Transverse colon (tissue), 4 donors: ENCODE measurements around the gene NUDT8.

Experiments
- CTCF ChIP-seq, 5 experiments: fragments of 200-600 bp in 3 of 5; fragments of 450-650 bp in 2 of 5; sonication (generic) in 3 of 5; IDR thresholded peaks; 1 replicate in 2 of 5; 2 replicates in 3 of 5; pipeline ENCODE4 v1.5.1; 2016 to 2017; ENCODE audit warnings: antibody characterized with exemption in 5 of 5, inconsistent platforms in 3 of 5, mild to moderate bottlenecking in 2 of 5, moderate library complexity in 1 of 5
- EP300 ChIP-seq: sonication (generic); formaldehyde crosslinking; IDR thresholded peaks from one replicate; pipeline ENCODE4 v1.6.1; 2017; ENCODE audit warnings: antibody characterized with exemption, low read depth
- POLR2A ChIP-seq: fragments of 450-650 bp; IDR thresholded peaks from one replicate; pipeline ENCODE4 v1.6.1; 2016; ENCODE audit warnings: antibody characterized with exemption, mild to moderate bottlenecking, moderate library complexity
- POLR2AphosphoS5 ChIP-seq, 3 donors: sonication (generic); formaldehyde crosslinking; IDR thresholded peaks; one replicate each; pipeline ENCODE4 v1.6.1; 2016; ENCODE audit warnings: antibody characterized with exemption in 3 of 3

- TF ChIP-seq POLR2A (no peak), CTCF (IDR thresholded peaks at IDR 0.05) (no peak), EP300 (no peak), POLR2AphosphoS5 (IDR thresholded peaks at IDR 0.05) (no peak)
Measured at GRCh38 chr11:67670316-67671210, 40.8 kb upstream of the NUDT8 start.
